Right hindlimb (tissue), 1 donor: ENCODE data around the gene SGIP1.
"Not testable (repeated sequence)": the region's sequence is repeated elsewhere in the genome, so short reads cannot be mapped to it uniquely, and the experiment has no call there.

Experiments used
- DNase-seq: peaks from one replicate; pipeline ENCODE4 v3.0.0-alpha.2; 2018

The SGIP1 gene

GRCh38 chr1:66773227-66773626, 239.3 kb downstream of the SGIP1 start:
- no peak for DNase-seq

GRCh38 chr1:66774438-66774837, 240.5 kb downstream of the SGIP1 start:
- no peak for DNase-seq

- no peak for DNase-seq
These were observed 241.7 kb downstream of the SGIP1 start for GRCh38 chr1:66775646-66776045.

GRCh38 chr1:66777831-66778230, 243.9 kb downstream of the SGIP1 start:
- no peak for DNase-seq

GRCh38 chr1:66778266-66778665, 244.3 kb downstream of the SGIP1 start:
- no peak for DNase-seq

- no peak for DNase-seq
These were observed 245.0 kb downstream of the SGIP1 start for GRCh38 chr1:66778969-66779368.

- no peak for DNase-seq
These were observed 245.6 kb downstream of the SGIP1 start for GRCh38 chr1:66779475-66780078.

GRCh38 chr1:66785800-66786199, 251.8 kb downstream of the SGIP1 start:
- not testable (repeated sequence) for DNase-seq

- DNase-seq = no peak
These were observed 253.7 kb downstream of the SGIP1 start for GRCh38 chr1:66787641-66788040.

- no peak for DNase-seq
These were observed 254.4 kb downstream of the SGIP1 start for GRCh38 chr1:66788231-66788939.

- DNase-seq = no peak
These were observed 258.0 kb downstream of the SGIP1 start for GRCh38 chr1:66791621-66792610.

- not testable (repeated sequence) for DNase-seq
These were observed 261.9 kb downstream of the SGIP1 start for GRCh38 chr1:66795839-66796238.
